Measurements from ENCODE around the gene PIH1D2.

The PIH1D2 gene, protein sequence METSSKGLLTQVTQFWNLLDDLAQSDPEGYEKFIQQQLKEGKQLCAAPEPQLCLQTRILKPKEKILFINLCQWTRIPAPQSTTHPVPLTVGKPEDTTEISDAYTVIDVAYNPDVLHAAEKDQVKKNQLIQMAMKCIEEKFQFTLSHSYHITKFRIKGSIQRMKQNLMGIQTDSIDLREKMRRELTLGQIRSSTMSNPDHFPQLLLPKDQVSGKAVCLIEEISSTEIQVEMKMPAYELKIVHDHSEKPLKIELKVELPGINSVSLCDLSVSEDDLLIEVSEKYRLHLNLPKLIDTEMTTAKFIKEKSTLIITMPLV

GRCh38 chr11:112073941-112074811, at the start of gene PIH1D2, which contains the start of gene NKAPD1:
TSS of gene PIH1D2 (minus strand) at chr11:112074017. CDS start at chr11:112073174, 843 bp downstream.
TSS of gene NKAPD1 (plus strand) at chr11:112074299. CDS start at chr11:112075575, 1,276 bp downstream.
- H3K4me3 ChIP-seq (ENCODE audit: low read depth, low read length) = peak within 1 kb of the TSS; percentile 84
- peaks cover 4% of the 10 kb centered on the region; the same call in 1 of the 2 replicates for H3K4me1 ChIP-seq (ENCODE audit: control insufficient read depth, insufficient read depth, low read length)
- H3K27ac ChIP-seq (ENCODE audit: low read depth, low read length) = peak within 1 kb of the TSS; percentile 98
- H3K27me3 ChIP-seq (ENCODE audit: control insufficient read depth, insufficient read depth, low read length) = no peaks in the 10 kb centered on the region
- peaks cover 31% of the 10 kb centered on the region for H3K36me3 ChIP-seq (ENCODE audit: control insufficient read depth, insufficient read depth, low read length)
- H3K9ac ChIP-seq (ENCODE audit: low read length) = peak within 1 kb of the TSS; percentile 95
- no peaks in the 10 kb centered on the region for H3K9me3 ChIP-seq (ENCODE audit: control insufficient read depth, insufficient read depth, low read depth, low read length)

- H3K4me3 ChIP-seq (ENCODE audit: low read depth, low read length) = no peak overlapping the region
- no peaks in the 10 kb centered on the region for H3K27me3 ChIP-seq (ENCODE audit: control insufficient read depth, insufficient read depth, low read length)
- no peak overlapping the region for H3K27ac ChIP-seq (ENCODE audit: low read depth, low read length)
- H3K9ac ChIP-seq (ENCODE audit: low read length) = no peak overlapping the region
- H3K9me3 ChIP-seq (ENCODE audit: control insufficient read depth, insufficient read depth, low read depth, low read length) = no peaks in the 10 kb centered on the region
- no peaks in the 10 kb centered on the region for H3K36me3 ChIP-seq (ENCODE audit: control insufficient read depth, insufficient read depth, low read length)
- H3K4me1 ChIP-seq (ENCODE audit: control insufficient read depth, insufficient read depth, low read length) = no peaks in the 10 kb centered on the region
Measured at GRCh38 chr11:112123129-112123528, 49.3 kb upstream of the PIH1D2 start.

DNA sequence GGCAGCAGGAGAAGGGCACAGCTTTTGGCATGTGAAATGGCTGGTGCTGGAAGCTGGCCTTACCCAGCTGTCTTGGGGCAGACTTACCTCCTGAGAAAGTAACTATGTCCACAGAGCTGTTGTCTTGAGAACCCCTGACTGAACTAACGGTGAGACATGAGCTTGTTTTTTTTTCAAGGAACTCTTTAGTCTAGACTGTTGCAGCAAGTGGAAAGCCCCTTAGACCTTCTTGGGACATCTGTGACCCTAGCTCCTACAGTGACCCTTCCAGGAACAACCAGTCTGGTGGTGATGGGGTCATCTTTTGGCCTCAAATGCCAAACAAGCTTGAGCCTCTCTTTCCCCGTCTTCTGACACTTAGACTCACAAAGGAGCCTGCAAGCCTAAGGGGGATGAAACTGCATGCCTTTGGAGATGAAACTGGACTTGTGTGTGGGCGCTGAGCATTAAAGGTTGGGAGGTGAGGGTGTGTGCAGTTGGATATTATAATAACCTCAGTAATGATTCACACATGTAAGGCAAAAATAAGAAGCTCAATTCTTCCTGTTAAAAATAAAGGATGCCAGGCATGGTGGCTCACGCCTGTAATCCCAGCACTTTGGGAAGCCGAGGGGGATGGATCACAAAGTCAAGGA, 48.3 kb upstream of the PIH1D2 start:
- Histone ChIP-seq H3K4me1 (ENCODE audit: control insufficient read depth, insufficient read depth, low read length) (no peaks in the 10 kb centered on the region), H3K27ac (ENCODE audit: low read depth, low read length) (no peak overlapping the region), H3K9me3 (ENCODE audit: control insufficient read depth, insufficient read depth, low read depth, low read length) (no peaks in the 10 kb centered on the region), H3K4me3 (ENCODE audit: low read depth, low read length) (no peak overlapping the region), H3K36me3 (ENCODE audit: control insufficient read depth, insufficient read depth, low read length) (no peaks in the 10 kb centered on the region), H3K27me3 (ENCODE audit: control insufficient read depth, insufficient read depth, low read length) (no peaks in the 10 kb centered on the region), H3K9ac (ENCODE audit: low read length) (no peak overlapping the region)

DNA sequence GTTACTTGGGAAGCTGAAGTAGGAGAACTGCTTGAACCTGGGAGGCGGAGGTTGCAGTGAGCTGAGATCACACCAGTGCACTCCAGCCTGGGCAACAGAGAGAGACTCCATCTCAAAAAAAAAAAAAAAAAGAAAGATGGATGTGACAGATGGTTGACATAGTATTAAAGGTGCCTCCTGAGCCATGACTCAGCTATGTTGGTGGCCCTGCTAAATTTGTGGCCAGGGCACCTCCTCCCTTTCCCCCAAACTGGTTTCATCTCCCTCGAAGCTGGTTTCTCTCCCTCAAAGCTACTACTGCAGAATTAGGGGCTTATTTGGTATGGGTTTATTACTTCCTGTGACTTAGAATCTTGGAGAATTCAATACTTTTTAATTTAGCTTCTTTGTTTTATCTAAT, 44.4 kb upstream of the PIH1D2 start:
- no peak overlapping the region for H3K4me3 ChIP-seq (ENCODE audit: low read depth, low read length)
- H3K27ac ChIP-seq (ENCODE audit: low read depth, low read length) = no peak overlapping the region
- no peaks in the 10 kb centered on the region for H3K9me3 ChIP-seq (ENCODE audit: control insufficient read depth, insufficient read depth, low read depth, low read length)
- H3K4me1 ChIP-seq (ENCODE audit: control insufficient read depth, insufficient read depth, low read length) = no peaks in the 10 kb centered on the region
- no peaks in the 10 kb centered on the region for H3K36me3 ChIP-seq (ENCODE audit: control insufficient read depth, insufficient read depth, low read length)
- no peaks in the 10 kb centered on the region for H3K27me3 ChIP-seq (ENCODE audit: control insufficient read depth, insufficient read depth, low read length)
- no peak overlapping the region for H3K9ac ChIP-seq (ENCODE audit: low read length)

DNA sequence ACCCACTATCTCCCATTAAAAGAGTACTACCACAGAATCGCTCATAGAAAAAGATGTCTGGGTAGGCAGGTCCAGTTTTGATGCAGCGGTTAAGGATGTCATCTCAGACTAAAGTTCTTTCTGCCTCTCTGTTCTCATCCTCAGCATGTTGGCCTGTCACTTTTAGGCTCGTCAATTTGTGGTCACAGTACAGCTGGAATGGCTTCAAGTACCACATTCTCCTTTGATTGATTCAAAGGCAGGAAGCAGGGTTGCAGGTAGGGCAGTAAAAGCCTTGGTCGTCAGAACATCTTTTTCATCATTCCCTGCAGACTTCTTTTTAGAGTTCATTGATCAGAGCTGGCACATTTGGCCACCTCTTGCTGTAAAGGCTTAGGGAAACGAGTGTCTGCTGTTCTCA, 41.6 kb upstream of the PIH1D2 start:
- H3K9ac ChIP-seq (ENCODE audit: low read length) = no peak overlapping the region
- no peaks in the 10 kb centered on the region for H3K27me3 ChIP-seq (ENCODE audit: control insufficient read depth, insufficient read depth, low read length)
- no peaks in the 10 kb centered on the region for H3K4me1 ChIP-seq (ENCODE audit: control insufficient read depth, insufficient read depth, low read length)
- H3K4me3 ChIP-seq (ENCODE audit: low read depth, low read length) = no peak overlapping the region
- H3K36me3 ChIP-seq (ENCODE audit: control insufficient read depth, insufficient read depth, low read length) = no peaks in the 10 kb centered on the region
- H3K27ac ChIP-seq (ENCODE audit: low read depth, low read length) = no peak overlapping the region
- H3K9me3 ChIP-seq (ENCODE audit: control insufficient read depth, insufficient read depth, low read depth, low read length) = no peaks in the 10 kb centered on the region

DNA sequence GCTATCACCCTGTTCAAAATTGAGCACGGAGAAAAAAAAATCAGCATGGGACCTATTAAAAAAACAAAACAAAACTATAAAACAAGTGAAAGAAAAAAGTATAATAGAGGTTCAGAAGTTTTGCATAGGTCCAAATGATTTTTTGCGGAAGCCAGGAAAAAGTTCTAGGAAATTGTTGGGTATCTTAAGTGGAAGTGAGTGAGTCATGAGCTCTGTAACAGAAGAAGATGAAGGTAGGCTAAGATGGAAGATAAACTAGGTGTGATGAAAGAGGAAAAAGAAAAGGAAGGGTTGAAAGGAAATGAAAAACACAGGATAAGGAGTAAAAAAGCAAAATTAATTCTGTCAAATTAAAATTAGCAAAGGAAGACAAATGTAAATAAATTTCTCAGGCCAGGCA, 40.6 kb upstream of the PIH1D2 start:
- H3K27me3 ChIP-seq (ENCODE audit: control insufficient read depth, insufficient read depth, low read length) = no peaks in the 10 kb centered on the region
- H3K36me3 ChIP-seq (ENCODE audit: control insufficient read depth, insufficient read depth, low read length) = no peaks in the 10 kb centered on the region
- H3K27ac ChIP-seq (ENCODE audit: low read depth, low read length) = no peak overlapping the region
- no peaks in the 10 kb centered on the region for H3K4me1 ChIP-seq (ENCODE audit: control insufficient read depth, insufficient read depth, low read length)
- H3K9me3 ChIP-seq (ENCODE audit: control insufficient read depth, insufficient read depth, low read depth, low read length) = no peaks in the 10 kb centered on the region
- H3K9ac ChIP-seq (ENCODE audit: low read length) = no peak overlapping the region
- no peak overlapping the region for H3K4me3 ChIP-seq (ENCODE audit: low read depth, low read length)

GRCh38 chr11:112113539-112114457, 40.0 kb upstream of the PIH1D2 start:
- H3K27me3 ChIP-seq (ENCODE audit: control insufficient read depth, insufficient read depth, low read length) = no peaks in the 10 kb centered on the region
- H3K4me1 ChIP-seq (ENCODE audit: control insufficient read depth, insufficient read depth, low read length) = no peaks in the 10 kb centered on the region
- no peak overlapping the region for H3K27ac ChIP-seq (ENCODE audit: low read depth, low read length)
- H3K36me3 ChIP-seq (ENCODE audit: control insufficient read depth, insufficient read depth, low read length) = no peaks in the 10 kb centered on the region
- no peak overlapping the region for H3K4me3 ChIP-seq (ENCODE audit: low read depth, low read length)
- H3K9ac ChIP-seq (ENCODE audit: low read length) = no peak overlapping the region
- H3K9me3 ChIP-seq (ENCODE audit: control insufficient read depth, insufficient read depth, low read depth, low read length) = no peaks in the 10 kb centered on the region

DNA sequence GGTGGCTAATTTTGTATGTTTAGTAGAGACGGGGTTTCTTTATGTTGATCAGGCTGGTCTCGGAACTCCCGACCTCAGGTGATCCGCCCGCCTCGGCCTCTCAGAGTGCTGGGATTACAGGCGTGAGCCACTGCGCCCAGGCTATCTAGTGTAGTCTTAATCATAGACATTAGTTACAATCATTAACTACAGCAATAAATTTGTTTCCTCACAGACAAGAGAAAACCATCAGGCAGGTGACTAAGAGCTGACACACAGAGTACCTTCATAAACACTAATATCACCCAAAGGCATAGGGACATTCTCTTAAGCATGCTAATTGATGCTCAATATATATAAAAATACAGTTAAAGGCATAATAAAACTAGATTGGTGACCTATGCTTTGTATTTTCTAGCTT, 32.3 kb upstream of the PIH1D2 start:
- no peak overlapping the region for H3K27ac ChIP-seq (ENCODE audit: low read depth, low read length)
- no peak overlapping the region for H3K9ac ChIP-seq (ENCODE audit: low read length)
- H3K36me3 ChIP-seq (ENCODE audit: control insufficient read depth, insufficient read depth, low read length) = no peaks in the 10 kb centered on the region
- no peak overlapping the region for H3K4me3 ChIP-seq (ENCODE audit: low read depth, low read length)
- no peaks in the 10 kb centered on the region for H3K27me3 ChIP-seq (ENCODE audit: control insufficient read depth, insufficient read depth, low read length)
- no peaks in the 10 kb centered on the region for H3K9me3 ChIP-seq (ENCODE audit: control insufficient read depth, insufficient read depth, low read depth, low read length)
- no peaks in the 10 kb centered on the region for H3K4me1 ChIP-seq (ENCODE audit: control insufficient read depth, insufficient read depth, low read length)

GRCh38 chr11:112103446-112103845, 29.6 kb upstream of the PIH1D2 start:
- Histone ChIP-seq H3K9me3 (ENCODE audit: control insufficient read depth, insufficient read depth, low read depth, low read length) (no peaks in the 10 kb centered on the region), H3K4me3 (ENCODE audit: low read depth, low read length) (no peak overlapping the region), H3K27ac (ENCODE audit: low read depth, low read length) (no peak overlapping the region), H3K4me1 (ENCODE audit: control insufficient read depth, insufficient read depth, low read length) (no peaks in the 10 kb centered on the region), H3K9ac (ENCODE audit: low read length) (no peak overlapping the region), H3K27me3 (ENCODE audit: control insufficient read depth, insufficient read depth, low read length) (no peaks in the 10 kb centered on the region), H3K36me3 (ENCODE audit: control insufficient read depth, insufficient read depth, low read length) (no peaks in the 10 kb centered on the region)

DNA sequence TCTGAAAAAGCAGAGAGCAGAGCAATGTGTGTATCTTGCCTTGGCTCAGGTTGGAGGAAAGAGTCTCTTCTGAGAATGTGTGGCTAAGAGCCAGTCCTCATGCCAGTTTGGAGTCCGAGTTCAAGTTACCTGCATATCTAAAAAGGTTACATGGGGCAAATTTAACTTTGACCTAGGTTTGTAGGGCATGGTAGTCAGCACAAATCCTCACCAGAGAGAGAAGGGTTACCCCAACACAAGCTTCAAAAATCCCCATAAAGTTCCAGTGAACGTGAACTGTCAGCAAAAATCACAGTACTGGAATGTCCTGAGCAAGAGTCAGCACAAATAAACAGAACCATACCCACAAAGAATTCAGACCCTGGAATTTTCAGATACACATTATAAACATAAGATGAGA, 26.6 kb upstream of the PIH1D2 start:
- no peak overlapping the region for H3K9ac ChIP-seq (ENCODE audit: low read length)
- no peaks in the 10 kb centered on the region for H3K9me3 ChIP-seq (ENCODE audit: control insufficient read depth, insufficient read depth, low read depth, low read length)
- peaks cover 16% of the 10 kb centered on the region for H3K36me3 ChIP-seq (ENCODE audit: control insufficient read depth, insufficient read depth, low read length)
- no peak overlapping the region for H3K4me3 ChIP-seq (ENCODE audit: low read depth, low read length)
- no peaks in the 10 kb centered on the region for H3K4me1 ChIP-seq (ENCODE audit: control insufficient read depth, insufficient read depth, low read length)
- H3K27me3 ChIP-seq (ENCODE audit: control insufficient read depth, insufficient read depth, low read length) = no peaks in the 10 kb centered on the region
- H3K27ac ChIP-seq (ENCODE audit: low read depth, low read length) = no peak overlapping the region
